K562 (cell line): ENCODE results near the gene CD248. TPM values are rescaled to one million over a fixed set of nuclear protein-coding genes. Genes with fewer than 3 reads are reported as not detected.

Experiments used
- CREB3L1 ChIP-seq: fragments of 450-650 bp; IDR thresholded peaks from 2 replicates; pipeline ENCODE4 v1.6.1; 2014; ENCODE audit warnings: low read depth, mild to moderate bottlenecking, moderate library complexity, borderline replicate concordance
- DLX4 ChIP-seq: fragments of 250-450 bp; sonication (Bioruptor Pico); IDR thresholded peaks from 2 replicates; pipeline ENCODE4 v1.6.1; 2021; ENCODE audit warnings: mild to moderate bottlenecking
- E2F5 ChIP-seq: sonication (generic); formaldehyde crosslinking; IDR thresholded peaks from 2 replicates; pipeline ENCODE4 v1.8.0; 2022; ENCODE audit warnings: mild to moderate bottlenecking, missing genetic modification reagents
- RHOXF2B ChIP-seq: fragments of 250-450 bp; sonication (Bioruptor Pico); conservative IDR thresholded peaks from 2 replicates; pipeline ENCODE4 v1.5.1; 2021
- ZFP36 ChIP-seq: fragments of 150-350 bp; IDR thresholded peaks from 2 replicates; pipeline ENCODE4 v1.6.1; 2018; ENCODE audit warnings: low read length, low read depth; ENCODE audit not compliant: partially characterized antibody
- ZMIZ1 ChIP-seq, 2 experiments: fragments of 150-350 bp in 1 of 2; IDR thresholded peaks; 2 replicates each; pipeline ENCODE4 v1.6.1; 2012 to 2016; ENCODE audit warnings: low read depth in 2 of 2, low read length in 2 of 2, mild to moderate bottlenecking in 1 of 2, moderate library complexity in 1 of 2
- ZNF318 ChIP-seq, 2 experiments: fragments of 450-650 bp; IDR thresholded peaks; 2 replicates each; pipeline ENCODE4 v1.6.1; 2016; ENCODE audit warnings: mild to moderate bottlenecking in 2 of 2, borderline replicate concordance in 1 of 2, low read depth in 1 of 2, moderate library complexity in 1 of 2
- polyA plus RNA-seq, 8 experiments: library from polyadenylated mRNA; depleted of rRNA in 4 of 8; stranded (reverse) in 5 of 8; unstranded in 3 of 8; fragments of >200 nt; fragmentation: Nextera tagmentation in 2 of 8; fragmentation: Illumina TruSeq in 1 of 8; extraction: Ambion mirVana in 2 of 8; extraction: Trizol in 1 of 8; gene quantifications; 2 replicates each; pipeline versions ENCODE4 v1.2.1 to v1.2.3, GENCODE V29; 2011 to 2014; ENCODE audit warnings: inconsistent platforms in 1 of 8, missing spikeins in 1 of 8
- total RNA-seq, 7 experiments: library from RNA; depleted of rRNA in 6 of 7; stranded (reverse); fragments of >200 nt in 6 of 7; fragmentation: Illumina TruSeq in 2 of 7; extraction: Trizol in 2 of 7; gene quantifications; 2 replicates each; pipeline versions ENCODE4 v1.2.1 to v1.2.3, GENCODE V29; 2011 to 2021; ENCODE audit warnings: low replicate concordance in 1 of 7

The CD248 gene
- total and polyA plus RNA-seq, 9 of the 15 experiments (the other 6 are each of a cell fraction or from before 2014, with no cell fraction given), result 0.09 TPM; not detected in 8

GRCh38 chr11:66311965-66312548 lies 4.8 kb downstream of the CD248 start (continued):
- TF ChIP-seq ZNF318 (IDR thresholded peaks at IDR 0.05; ENCODE audit: borderline replicate concordance in 1 of 2, low read depth in 1 of 2) (no peak), E2F5 (CRISPR knock-in tag) (no peak), CREB3L1 (no peak; the same call in none of the 2 replicates), ZFP36 (no peak), DLX4 (CRISPR knock-in tag) (no peak), RHOXF2B (CRISPR knock-in tag) (no peak), ZMIZ1 (IDR thresholded peaks at IDR 0.05; ENCODE audit: low read depth in 2 of 2, low read length in 2 of 2) (0 out of 4 replicates have a peak, but pooled peaks of 1 of the 2 experiments have one; percentile 7)
